Gastrocnemius medialis (tissue), 4 donors: ENCODE measurements around the gene DKK1.

Source experiments
- POLR2A ChIP-seq, 2 donors: fragments of 450-650 bp; IDR thresholded peaks; one replicate each; pipeline ENCODE4 v1.6.1; 2017; ENCODE audit warnings: antibody characterized with exemption in 2 of 2, mild to moderate bottlenecking in 2 of 2, moderate library complexity in 2 of 2
- TF ChIP-seq, protein P1 (sequence below), 5 experiments: fragments of 450-650 bp in 3 of 5; fragments of 200-600 bp in 2 of 5; sonication (generic) in 2 of 5; IDR thresholded peaks in 4 of 5; conservative IDR thresholded peaks in 1 of 5; 1 replicate in 4 of 5; 2 replicates in 1 of 5; pipeline ENCODE4 v1.5.1; 2016 to 2019; ENCODE audit warnings: antibody characterized with exemption in 5 of 5, mild to moderate bottlenecking in 3 of 5, moderate library complexity in 3 of 5

DNA sequence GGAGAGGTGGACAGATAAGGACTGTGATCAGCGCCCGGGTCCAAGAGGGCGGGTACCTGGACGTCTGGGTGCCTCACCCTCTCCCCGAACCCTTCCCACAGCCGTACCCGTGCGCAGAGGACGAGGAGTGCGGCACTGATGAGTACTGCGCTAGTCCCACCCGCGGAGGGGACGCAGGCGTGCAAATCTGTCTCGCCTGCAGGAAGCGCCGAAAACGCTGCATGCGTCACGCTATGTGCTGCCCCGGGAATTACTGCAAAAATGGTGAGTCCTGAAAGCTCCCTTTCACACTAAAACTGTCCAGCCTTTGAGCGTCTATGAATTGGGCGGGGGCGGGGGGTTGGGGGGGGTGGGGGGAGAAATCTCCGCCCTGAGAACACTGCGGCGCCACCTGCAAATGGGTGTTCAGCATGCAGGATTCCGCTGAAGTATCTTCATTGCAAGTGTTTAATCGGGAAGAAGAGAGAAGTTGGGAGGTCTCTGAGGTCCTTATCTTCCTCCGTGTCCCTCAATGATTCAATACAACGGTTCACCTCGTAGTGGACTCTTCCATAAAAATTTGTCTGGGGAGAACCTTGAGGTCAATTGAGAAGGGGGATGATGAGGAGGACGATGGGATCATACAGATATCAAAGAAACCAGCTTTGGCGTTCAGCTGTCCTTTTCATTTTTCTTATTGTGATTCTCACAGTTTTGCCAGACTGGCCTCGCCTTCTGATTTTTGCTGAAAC lies 906 bp downstream of the DKK1 start:
- TF ChIP-seq, protein P1, sequence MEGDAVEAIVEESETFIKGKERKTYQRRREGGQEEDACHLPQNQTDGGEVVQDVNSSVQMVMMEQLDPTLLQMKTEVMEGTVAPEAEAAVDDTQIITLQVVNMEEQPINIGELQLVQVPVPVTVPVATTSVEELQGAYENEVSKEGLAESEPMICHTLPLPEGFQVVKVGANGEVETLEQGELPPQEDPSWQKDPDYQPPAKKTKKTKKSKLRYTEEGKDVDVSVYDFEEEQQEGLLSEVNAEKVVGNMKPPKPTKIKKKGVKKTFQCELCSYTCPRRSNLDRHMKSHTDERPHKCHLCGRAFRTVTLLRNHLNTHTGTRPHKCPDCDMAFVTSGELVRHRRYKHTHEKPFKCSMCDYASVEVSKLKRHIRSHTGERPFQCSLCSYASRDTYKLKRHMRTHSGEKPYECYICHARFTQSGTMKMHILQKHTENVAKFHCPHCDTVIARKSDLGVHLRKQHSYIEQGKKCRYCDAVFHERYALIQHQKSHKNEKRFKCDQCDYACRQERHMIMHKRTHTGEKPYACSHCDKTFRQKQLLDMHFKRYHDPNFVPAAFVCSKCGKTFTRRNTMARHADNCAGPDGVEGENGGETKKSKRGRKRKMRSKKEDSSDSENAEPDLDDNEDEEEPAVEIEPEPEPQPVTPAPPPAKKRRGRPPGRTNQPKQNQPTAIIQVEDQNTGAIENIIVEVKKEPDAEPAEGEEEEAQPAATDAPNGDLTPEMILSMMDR (IDR thresholded peaks at IDR 0.05 in 4 of 5, conservative IDR thresholded peaks at IDR 0.05 in 1 of 5), result no peak
- no peak for TF ChIP-seq POLR2A (IDR thresholded peaks at IDR 0.05)
